ENCODE data around the gene SLC22A25.

DNA sequence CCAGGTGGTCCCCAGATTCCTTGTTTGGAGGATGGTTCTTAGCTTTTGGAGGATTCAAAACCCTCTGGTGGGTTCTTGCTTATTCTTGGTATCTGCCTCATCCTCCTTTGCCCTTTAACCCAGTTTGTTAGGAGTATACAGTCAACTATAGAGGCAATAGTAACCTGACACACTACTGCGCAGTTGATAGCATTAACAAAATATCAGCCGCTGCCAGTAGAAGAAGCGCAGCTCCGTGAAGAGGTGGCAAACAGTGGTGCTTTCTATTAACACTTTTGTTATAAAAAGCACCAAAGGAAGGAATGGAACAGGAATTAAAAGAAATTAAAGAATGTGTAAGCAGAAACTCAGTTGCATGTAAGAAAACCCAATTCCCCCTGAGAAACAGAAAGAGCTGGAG is 29.3 kb downstream of the SLC22A25 start:
- TF ChIP-seq, protein P1, sequence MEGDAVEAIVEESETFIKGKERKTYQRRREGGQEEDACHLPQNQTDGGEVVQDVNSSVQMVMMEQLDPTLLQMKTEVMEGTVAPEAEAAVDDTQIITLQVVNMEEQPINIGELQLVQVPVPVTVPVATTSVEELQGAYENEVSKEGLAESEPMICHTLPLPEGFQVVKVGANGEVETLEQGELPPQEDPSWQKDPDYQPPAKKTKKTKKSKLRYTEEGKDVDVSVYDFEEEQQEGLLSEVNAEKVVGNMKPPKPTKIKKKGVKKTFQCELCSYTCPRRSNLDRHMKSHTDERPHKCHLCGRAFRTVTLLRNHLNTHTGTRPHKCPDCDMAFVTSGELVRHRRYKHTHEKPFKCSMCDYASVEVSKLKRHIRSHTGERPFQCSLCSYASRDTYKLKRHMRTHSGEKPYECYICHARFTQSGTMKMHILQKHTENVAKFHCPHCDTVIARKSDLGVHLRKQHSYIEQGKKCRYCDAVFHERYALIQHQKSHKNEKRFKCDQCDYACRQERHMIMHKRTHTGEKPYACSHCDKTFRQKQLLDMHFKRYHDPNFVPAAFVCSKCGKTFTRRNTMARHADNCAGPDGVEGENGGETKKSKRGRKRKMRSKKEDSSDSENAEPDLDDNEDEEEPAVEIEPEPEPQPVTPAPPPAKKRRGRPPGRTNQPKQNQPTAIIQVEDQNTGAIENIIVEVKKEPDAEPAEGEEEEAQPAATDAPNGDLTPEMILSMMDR (IDR thresholded peaks at IDR 0.05; ENCODE audit: poor library complexity, severe bottlenecking): no peak
- no peak for TF ChIP-seq EZH2 (IDR thresholded peaks at IDR 0.05; ENCODE audit: borderline replicate concordance, insufficient read depth, low read length, poor library complexity, severe bottlenecking)
- TF ChIP-seq TAF1 (IDR thresholded peaks at IDR 0.05; ENCODE audit: low read depth): no peak
- no peak for TF ChIP-seq POLR2AphosphoS5 (IDR thresholded peaks at IDR 0.05)
- TF ChIP-seq, protein P2, sequence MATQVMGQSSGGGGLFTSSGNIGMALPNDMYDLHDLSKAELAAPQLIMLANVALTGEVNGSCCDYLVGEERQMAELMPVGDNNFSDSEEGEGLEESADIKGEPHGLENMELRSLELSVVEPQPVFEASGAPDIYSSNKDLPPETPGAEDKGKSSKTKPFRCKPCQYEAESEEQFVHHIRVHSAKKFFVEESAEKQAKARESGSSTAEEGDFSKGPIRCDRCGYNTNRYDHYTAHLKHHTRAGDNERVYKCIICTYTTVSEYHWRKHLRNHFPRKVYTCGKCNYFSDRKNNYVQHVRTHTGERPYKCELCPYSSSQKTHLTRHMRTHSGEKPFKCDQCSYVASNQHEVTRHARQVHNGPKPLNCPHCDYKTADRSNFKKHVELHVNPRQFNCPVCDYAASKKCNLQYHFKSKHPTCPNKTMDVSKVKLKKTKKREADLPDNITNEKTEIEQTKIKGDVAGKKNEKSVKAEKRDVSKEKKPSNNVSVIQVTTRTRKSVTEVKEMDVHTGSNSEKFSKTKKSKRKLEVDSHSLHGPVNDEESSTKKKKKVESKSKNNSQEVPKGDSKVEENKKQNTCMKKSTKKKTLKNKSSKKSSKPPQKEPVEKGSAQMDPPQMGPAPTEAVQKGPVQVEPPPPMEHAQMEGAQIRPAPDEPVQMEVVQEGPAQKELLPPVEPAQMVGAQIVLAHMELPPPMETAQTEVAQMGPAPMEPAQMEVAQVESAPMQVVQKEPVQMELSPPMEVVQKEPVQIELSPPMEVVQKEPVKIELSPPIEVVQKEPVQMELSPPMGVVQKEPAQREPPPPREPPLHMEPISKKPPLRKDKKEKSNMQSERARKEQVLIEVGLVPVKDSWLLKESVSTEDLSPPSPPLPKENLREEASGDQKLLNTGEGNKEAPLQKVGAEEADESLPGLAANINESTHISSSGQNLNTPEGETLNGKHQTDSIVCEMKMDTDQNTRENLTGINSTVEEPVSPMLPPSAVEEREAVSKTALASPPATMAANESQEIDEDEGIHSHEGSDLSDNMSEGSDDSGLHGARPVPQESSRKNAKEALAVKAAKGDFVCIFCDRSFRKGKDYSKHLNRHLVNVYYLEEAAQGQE (IDR thresholded peaks at IDR 0.05; ENCODE audit: borderline replicate concordance): no peak
- TF ChIP-seq RAD21 (conservative IDR thresholded peaks at IDR 0.05): no peak
- no peak for TF ChIP-seq SMC3 (conservative IDR thresholded peaks at IDR 0.05; ENCODE audit: poor library complexity)
- no peak for TF ChIP-seq EP300 (conservative IDR thresholded peaks at IDR 0.05; ENCODE audit: poor library complexity, severe bottlenecking)

Data from neural cell (in vitro differentiated cells).